Activated naive CD4-positive, alpha-beta T cell treated with anti-CD3 and anti-CD28 coated beads, Interleukin-2, amount 50 U/mL, for 16 hours (primary cell): ENCODE measurements around the gene CES3.
"Not testable (repeated sequence)": the region's sequence is repeated elsewhere in the genome, so short reads cannot be mapped to it uniquely, and the experiment has no call there.

Experiments
- DNase-seq: peaks from one replicate; pipeline ENCODE4 v3.0.0-alpha.2; 2020

CES3 gene

DNA sequence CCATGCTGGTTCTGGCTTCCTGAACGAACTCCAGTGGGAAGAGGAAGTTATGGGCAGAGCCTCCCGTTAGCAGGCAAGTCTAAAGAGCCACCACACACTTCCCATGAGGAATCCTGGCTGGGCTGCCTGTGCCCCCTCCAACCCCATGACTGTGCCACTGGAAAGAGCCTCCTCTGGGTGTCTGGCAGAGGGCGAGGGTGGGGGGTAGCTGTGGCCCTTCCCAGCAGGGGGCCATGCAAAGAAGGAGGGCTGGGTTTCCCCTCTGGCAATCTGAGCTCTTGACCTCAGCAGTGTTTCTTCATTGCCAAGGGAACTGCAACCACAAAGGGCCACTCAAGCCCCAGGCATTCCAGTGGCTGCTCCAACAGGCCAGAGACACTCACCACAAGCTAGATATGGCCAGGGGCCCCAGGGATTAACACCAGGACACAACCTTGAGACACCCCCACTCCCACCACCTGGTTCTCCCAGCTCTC lies 34.1 kb upstream of the CES3 start:
- DNase-seq, result no peak

GRCh38 chr16:66927918-66928649 lies 33.0 kb upstream of the CES3 start:
- no peak for DNase-seq

- DNase-seq, result no peak
These were observed 32.2 kb upstream of the CES3 start for GRCh38 chr16:66928702-66929388.

DNA sequence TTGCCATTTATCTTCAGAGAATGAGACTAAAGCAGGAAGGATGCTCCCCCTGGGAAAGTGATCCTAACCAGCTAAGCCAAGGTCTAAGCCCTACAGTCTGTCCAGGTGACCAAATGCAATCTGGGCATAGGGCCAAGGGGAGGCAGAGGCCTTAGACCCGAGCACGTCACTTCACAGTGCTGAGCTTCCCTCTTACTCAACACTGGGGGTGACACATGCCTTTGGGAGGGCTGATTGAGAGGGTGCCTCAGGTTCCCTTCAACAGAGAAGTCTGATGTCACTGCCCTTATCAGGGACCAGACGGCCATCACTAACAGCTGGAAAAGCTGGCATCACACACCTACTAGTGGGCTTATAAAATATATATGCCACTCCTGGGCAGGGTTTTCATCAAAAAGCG lies 30.9 kb upstream of the CES3 start:
- DNase-seq, result no peak

- DNase-seq, result no peak
These were observed 29.4 kb upstream of the CES3 start for GRCh38 chr16:66931665-66932064.

DNA sequence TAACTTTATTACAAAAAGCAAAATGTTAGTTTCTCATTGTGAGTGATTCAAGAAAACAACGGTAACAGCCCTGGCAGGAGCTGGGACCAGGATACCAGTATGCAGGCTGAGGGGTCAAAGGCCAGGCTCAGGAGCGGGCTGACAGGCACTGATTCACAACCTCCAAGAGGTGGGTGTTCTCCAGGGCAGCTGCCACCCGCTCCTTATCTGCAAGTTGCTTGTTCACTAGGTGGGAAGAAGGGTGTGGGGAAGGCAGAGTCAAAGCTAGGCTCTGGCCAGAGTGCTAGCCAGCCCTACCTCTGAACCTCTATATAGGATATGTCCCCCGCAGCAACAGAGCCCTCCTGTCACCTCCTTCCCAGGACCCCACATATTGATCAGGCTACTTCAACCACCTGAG lies 29.0 kb upstream of the CES3 start:
- no peak for DNase-seq

- DNase-seq, result peak; percentile 65
These were observed 27.3 kb upstream of the CES3 start for GRCh38 chr16:66933776-66934137.

GRCh38 chr16:66934138-66934838 lies 26.8 kb upstream of the CES3 start, which contains the start of gene CIAO2B:
TSS of gene CIAO2B (minus strand) at chr16:66934402. CDS start at chr16:66934364, 38 bp downstream.
- DNase-seq, result peak; percentile 89

DNA sequence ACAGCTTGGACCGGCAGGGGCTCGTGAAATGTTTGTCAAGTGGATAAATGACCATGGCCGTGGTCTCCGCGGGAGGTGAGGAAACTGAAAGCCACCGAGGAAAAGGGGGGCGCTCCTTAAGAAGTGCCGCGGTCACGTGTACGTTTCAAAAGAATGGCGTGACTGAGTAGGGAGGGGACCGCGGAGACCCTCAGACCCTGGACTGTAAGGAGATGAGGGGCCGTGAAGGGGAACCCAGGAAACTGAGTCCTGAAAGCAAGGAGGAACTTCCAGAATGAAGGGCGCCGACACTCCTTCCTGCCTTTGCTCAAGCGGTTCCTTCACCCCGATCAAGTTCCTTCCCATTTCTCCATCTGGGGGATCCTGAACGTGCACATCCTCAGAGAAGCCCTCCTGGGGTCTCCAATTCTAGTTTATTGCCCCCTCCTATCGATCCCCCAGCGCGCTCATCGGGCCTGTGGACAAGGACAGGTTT lies 26.2 kb upstream of the CES3 start:
- DNase-seq, result not testable (repeated sequence)

DNA sequence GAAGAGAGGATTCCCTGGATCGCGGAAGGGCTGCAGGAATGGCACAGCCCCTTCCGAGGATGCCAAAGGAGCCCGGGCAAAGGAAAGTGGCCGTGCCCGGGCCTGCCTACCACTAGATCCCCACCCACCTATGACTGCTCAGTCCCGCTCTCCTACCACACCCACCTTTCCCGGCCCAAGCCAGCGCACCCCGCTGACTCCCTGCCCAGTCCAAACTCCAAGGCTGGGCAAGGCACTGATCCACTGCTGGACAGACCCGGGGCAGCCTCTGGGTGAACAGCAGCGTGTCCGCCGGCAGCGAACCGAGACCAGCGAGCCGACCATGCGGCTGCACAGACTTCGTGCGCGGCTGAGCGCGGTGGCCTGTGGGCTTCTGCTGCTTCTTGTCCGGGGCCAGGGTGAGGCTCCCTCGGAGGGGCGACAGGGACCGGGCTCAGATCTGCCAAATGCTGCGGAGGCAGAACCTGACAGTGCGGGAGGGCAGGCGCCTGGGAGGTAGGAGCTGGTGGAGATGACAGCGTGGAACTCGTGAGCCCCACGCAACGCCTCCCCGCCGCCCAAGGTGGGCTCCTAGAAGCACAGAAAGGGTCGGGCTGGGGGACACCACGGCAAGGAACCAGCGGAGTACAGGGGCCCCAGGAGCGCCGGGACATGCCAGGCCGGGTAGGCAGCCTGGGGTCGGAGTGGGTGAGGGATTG lies 25.6 kb upstream of the CES3 start, which contains the start of gene CES2:
CES2 (plus strand) TSS at position 203 of the 698 bp plus-strand sequence; CDS start at position 323, 120 bp downstream.
- no peak for DNase-seq

GRCh38 chr16:66936462-66936861 lies 24.6 kb upstream of the CES3 start:
- no peak for DNase-seq

- DNase-seq, result no peak
These were observed 24.0 kb upstream of the CES3 start for GRCh38 chr16:66936889-66937554.

DNA sequence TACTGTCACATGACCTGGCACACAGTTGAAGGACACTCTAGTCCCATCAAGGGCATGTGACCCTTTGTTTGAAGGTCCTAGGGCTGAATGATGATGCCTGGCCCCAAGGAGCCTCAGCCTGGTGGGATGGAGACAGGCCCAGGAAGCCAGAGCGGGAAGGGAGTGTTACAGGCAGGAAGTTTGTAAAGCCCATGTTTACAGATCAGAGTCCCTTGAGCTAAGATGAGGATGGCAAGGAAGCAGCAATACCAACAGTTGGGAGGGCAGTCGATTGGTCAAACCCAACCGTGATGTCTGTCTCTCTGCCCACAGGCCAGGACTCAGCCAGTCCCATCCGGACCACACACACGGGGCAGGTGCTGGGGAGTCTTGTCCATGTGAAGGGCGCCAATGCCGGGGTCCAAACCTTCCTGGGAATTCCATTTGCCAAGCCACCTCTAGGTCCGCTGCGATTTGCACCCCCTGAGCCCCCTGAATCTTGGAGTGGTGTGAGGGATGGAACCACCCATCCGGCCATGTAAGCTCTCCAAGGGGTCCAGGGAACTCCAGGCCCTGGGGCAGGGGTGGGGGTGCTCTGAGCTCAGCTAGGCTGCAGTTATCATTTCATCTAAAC lies 23.2 kb upstream of the CES3 start:
- DNase-seq, result no peak

GRCh38 chr16:66939366-66939765 lies 21.7 kb upstream of the CES3 start:
- no peak for DNase-seq

DNA sequence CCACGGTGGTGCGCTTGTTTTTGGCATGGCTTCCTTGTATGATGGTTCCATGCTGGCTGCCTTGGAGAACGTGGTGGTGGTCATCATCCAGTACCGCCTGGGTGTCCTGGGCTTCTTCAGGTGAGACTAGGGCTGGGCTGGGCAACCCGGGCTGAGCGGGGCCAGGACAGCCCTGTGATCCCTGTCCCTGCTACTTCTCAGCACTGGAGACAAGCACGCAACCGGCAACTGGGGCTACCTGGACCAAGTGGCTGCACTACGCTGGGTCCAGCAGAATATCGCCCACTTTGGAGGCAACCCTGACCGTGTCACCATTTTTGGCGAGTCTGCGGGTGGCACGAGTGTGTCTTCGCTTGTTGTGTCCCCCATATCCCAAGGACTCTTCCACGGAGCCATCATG lies 20.8 kb upstream of the CES3 start:
- no peak for DNase-seq

DNA sequence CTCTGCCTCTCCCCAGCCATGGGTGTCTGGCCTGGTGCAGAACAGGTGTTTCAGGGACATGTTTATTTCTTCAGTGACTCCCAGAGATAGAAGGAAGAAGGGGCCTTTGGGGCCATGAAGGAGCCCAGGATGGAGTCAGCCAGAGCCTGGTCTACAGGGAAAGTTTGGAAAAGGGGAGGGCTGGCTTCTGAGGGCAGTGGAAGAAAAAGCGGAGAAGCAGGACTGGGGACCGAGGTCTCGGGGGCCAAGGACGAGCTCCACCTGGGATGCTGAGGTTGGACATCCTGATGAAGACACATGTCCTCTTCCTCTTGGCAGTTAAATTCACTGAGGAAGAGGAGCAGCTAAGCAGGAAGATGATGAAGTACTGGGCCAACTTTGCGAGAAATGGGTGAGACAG lies 18.1 kb upstream of the CES3 start:
- DNase-seq, result no peak

GRCh38 chr16:66943426-66944053 lies 17.5 kb upstream of the CES3 start:
- DNase-seq, result no peak

DNA sequence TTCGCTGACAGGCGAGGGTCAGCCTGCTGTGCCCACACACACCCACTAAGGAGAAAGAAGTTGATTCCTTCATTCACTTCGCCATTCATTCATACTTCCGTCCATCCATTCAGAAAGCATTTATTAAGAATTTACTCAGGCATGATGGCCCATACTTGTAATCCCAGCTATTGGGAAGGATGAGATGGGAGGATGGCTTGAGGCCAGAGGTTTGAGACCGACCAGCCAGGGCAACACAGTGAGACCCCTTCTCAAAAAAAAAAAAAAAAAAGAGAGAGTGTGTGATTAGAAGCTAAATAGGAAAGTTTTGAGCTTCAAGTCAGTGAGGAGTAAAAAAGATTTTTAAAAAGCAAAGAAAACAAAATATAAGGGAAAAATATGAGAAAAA lies 17.0 kb upstream of the CES3 start:
- DNase-seq, result no peak

DNA sequence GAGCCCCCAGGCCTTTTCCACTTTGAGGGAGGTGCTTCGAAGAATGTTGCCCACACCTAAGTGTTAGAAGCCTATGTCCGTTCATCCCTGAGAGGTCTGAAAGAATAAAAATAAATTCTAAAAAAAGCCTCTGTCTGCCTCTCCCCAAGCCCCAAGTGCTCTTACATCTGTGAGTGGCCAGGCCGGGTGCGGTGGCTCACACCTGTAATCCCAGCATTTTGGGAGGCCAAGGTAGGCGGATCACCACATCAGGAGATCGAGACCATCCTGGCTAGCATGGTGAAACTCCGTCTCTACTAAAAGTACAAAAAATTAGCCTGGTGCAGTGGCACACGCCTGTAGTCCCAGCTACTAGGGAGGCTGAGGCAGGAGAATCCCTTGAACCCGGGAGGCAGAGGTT lies 16.1 kb upstream of the CES3 start:
- DNase-seq, result not testable (repeated sequence)

- no peak for DNase-seq
These were observed 15.1 kb upstream of the CES3 start for GRCh38 chr16:66945939-66946338.

- no peak for DNase-seq
These were observed 14.5 kb upstream of the CES3 start for GRCh38 chr16:66946541-66946940.

DNA sequence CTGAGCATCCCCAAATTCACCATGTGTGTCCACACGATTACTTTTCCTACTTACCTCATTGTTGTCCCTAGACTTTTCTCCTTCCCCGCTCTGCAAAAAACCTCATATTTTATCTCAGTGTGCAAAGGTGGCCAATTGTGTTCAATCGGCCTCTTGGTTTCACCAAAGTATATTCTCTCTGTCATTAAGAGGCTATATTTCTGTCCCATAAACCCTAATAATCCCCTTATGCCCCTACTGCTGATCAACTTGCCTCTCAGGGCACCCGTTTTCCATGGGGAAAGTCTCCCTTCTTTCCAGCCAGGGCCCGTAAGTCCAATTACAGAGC lies 14.1 kb upstream of the CES3 start:
- no peak for DNase-seq
